HG03095 (cell line): ENCODE measurements around the gene SOHLH1.

Experiments
- ATAC-seq: cut with Tn5 transposase; IDR thresholded peaks from one replicate; pipeline ENCODE4 v1.9.1; 2021; ENCODE audit warnings: moderate library complexity; ENCODE audit not compliant: unreplicated experiment

Gene SOHLH1

GRCh38 chr9:135662758-135663450, 36.4 kb downstream of the SOHLH1 start, which contains the start of gene LCN9:
Gene LCN9 (plus strand): TSS chr9:135663309. CDS start chr9:135663322, 13 bp downstream.
- no peak for ATAC-seq

GRCh38 chr9:135661816-135662560, 37.3 kb downstream of the SOHLH1 start:
- no peak for ATAC-seq

- no peak for ATAC-seq
Measured at GRCh38 chr9:135660407-135660806, 38.9 kb downstream of the SOHLH1 start.

DNA sequence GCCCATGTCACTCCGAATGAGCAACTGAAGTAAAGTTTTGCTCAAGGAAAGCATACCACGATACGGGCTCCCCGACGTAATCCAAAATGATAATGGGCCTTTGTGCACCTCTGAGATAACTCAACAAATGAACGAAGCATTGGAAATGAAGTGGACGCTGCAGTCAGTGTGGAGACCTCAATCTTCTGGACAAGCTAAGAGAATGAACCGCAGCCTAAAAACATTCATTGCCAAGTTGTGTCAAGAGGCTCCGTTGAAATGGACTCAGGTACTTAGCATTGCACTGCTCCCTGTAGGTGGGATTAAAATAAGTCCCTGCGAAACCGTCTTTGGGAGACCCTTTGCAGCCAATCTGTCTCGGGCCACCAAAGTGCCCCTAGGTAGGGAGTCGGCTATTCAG, 40.0 kb downstream of the SOHLH1 start:
- no peak for ATAC-seq

- ATAC-seq, result no peak
Measured at GRCh38 chr9:135657416-135657815, 41.9 kb downstream of the SOHLH1 start.

- ATAC-seq, result no peak
Measured at GRCh38 chr9:135655317-135655716, 44.0 kb downstream of the SOHLH1 start.

DNA sequence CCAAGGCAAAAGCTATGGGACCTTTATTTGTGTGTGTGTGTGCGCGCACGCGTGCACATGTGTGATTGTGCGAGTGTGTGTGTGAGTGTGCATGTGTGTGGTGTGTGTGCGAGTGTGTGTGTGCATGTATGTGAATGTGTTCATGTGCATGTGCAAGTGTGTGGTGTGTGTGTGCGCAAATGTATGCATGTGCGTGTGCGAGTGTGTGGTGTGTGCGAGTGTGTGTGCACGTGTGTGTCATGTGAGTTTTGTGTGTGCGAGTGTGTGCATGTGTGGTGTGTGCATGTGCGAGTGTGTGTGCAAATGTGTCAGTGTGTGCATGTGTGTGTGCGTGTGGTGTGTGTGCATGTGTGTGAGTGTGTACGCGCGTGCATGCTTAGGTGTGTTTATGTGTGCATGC, 48.9 kb downstream of the SOHLH1 start:
- no peak for ATAC-seq

- no peak for ATAC-seq
Measured at GRCh38 chr9:135649508-135649907, 49.8 kb downstream of the SOHLH1 start.

- no peak for ATAC-seq
Measured at GRCh38 chr9:135648494-135649410, 50.5 kb downstream of the SOHLH1 start.

DNA sequence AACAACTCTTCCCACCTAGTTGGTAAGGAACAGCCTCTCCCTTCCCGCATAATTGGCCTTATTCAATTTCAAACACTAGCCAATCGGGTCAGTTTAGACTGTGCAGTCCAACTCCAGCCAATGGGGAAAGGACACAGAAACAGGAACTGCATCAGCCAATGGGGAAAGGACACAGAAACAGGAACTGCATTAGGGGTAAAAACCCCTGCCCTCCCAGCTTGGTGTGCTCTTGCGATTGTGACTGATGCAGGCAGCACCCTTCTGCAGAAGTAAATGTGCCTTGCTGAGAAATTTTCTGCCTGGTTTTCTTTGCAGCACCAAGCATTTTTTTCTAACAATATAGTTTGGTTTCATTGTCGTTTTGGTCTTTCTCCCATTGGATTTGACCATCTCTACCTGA, 51.4 kb downstream of the SOHLH1 start:
- ATAC-seq, result no peak

- no peak for ATAC-seq
Measured at GRCh38 chr9:135644631-135645218, 54.6 kb downstream of the SOHLH1 start.
